Measurements from ENCODE around the gene ADAMTS17. TPM values are rescaled to one million over a fixed set of nuclear protein-coding genes. Genes with fewer than 3 reads are reported as not detected.

Gene ADAMTS17
- total and polyA plus RNA-seq, 9 of the 15 experiments (the other 6 are each of a cell fraction or from before 2014, with no cell fraction given) = 0.01 to 0.14 (median 0.07) TPM; not detected in 6

DNA sequence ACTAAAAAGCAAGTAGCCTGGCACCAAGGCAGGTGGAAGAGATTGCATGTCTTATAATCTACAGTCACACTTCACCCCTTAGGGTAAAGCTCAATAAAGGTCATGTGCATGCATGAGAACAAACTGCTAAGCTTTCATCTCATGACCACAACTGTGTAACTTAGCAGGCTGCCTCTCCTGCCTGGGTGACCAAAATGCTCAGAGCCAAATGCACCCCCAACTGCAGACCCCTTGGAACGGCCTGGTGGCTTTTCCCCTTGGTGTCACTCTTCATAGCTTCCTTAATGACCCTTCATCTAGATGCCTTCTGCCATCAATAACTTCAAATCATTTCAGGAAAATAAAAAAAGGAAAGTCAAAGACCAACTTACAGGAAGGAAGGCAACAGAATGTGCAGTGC, 88.1 kb downstream of the ADAMTS17 start:
- DNase-seq (ENCODE audit: extremely low read depth in 1 of 4, low spot score in 3 of 4) (no peak), ATAC-seq (no peak), FAIRE-seq (no peak)
- in situ Hi-C loops (cut with MboI) = no loop called here
- Histone ChIP-seq H3K27me3 (ENCODE audit: control insufficient read depth in 2 of 2, insufficient read depth in 2 of 2, low read length in 2 of 2) (no peaks in the 10 kb centered on the region; a peak in 1 of 5 replicates), H3K4me1 (replicated peaks in 1 of 2; ENCODE audit: control insufficient read depth in 2 of 2, insufficient read depth in 2 of 2, low read length in 2 of 2) (peaks cover 0 to 3% of the 10 kb centered on the region in 2 experiments; a peak in 1 of 5 replicates), H3K9ac (ENCODE audit: insufficient read depth in 1 of 2, low read depth in 2 of 2, low read length in 2 of 2) (no peak overlapping the region), H3K4me3 (no peak overlapping the region), H3K9me1 (ENCODE audit: control insufficient read depth, insufficient read depth, low read length) (no peaks in the 10 kb centered on the region), H2AFZ (ENCODE audit: low read depth, low read length) (no peak overlapping the region), H3K27ac (ENCODE audit: extremely low read depth, low read depth, low read length) (no peak overlapping the region), H3K4me2 (ENCODE audit: insufficient read depth, low read length) (no peak overlapping the region), H3K79me2 (ENCODE audit: control insufficient read depth, insufficient read depth, low read length) (no peaks in the 10 kb centered on the region), H4K20me1 (replicated peaks; ENCODE audit: control insufficient read depth, insufficient read depth, low read length) (no peaks in the 10 kb centered on the region), H3K36me3 (ENCODE audit: control insufficient read depth, insufficient read depth, low read length) (no peaks in the 10 kb centered on the region), H3K9me3 (replicated peaks; ENCODE audit: control insufficient read depth, insufficient read depth, low read depth, low read length) (no peaks in the 10 kb centered on the region)
- POLR2A ChIA-PET = no interaction called here
- CTCF ChIA-PET (ENCODE audit: low intra/inter-chr PET ratio) = no interaction called here
- BruUV-seq (replicated peaks) = no TSS peak
- 0% methylated on average over 1 of the region's 1 CpG for WGBS (ENCODE audit: insufficient coverage, low coverage, missing lambda C conversion rate)
- intact Hi-C loops (cut with micrococcal nuclease) = no loop called here
- TF ChIP-seq ZBTB17 (CRISPR knock-in tag; IDR thresholded peaks at IDR 0.05) (no peak), GATAD2B (IDR thresholded peaks at IDR 0.05; ENCODE audit: borderline replicate concordance) (no peak), RAD51 (IDR thresholded peaks at IDR 0.05; ENCODE audit: borderline replicate concordance, low read depth) (no peak), ZNF143 (CRISPR knock-in tag; IDR thresholded peaks at IDR 0.05) (no peak), ZNF592 (IDR thresholded peaks at IDR 0.05) (no peak), GTF3C2 (IDR thresholded peaks at IDR 0.05; ENCODE audit: borderline replicate concordance, extremely low read depth, insufficient read length) (no peak), HNRNPK (IDR thresholded peaks at IDR 0.05; ENCODE audit: low read depth, low read length, poor library complexity, severe bottlenecking) (peak; percentile 0)
- TF ChIP-seq, protein P1, sequence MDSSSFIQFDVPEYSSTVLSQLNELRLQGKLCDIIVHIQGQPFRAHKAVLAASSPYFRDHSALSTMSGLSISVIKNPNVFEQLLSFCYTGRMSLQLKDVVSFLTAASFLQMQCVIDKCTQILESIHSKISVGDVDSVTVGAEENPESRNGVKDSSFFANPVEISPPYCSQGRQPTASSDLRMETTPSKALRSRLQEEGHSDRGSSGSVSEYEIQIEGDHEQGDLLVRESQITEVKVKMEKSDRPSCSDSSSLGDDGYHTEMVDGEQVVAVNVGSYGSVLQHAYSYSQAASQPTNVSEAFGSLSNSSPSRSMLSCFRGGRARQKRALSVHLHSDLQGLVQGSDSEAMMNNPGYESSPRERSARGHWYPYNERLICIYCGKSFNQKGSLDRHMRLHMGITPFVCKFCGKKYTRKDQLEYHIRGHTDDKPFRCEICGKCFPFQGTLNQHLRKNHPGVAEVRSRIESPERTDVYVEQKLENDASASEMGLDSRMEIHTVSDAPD (CRISPR knock-in tag; IDR thresholded peaks at IDR 0.05) = no peak
- TF ChIP-seq, protein P2, sequence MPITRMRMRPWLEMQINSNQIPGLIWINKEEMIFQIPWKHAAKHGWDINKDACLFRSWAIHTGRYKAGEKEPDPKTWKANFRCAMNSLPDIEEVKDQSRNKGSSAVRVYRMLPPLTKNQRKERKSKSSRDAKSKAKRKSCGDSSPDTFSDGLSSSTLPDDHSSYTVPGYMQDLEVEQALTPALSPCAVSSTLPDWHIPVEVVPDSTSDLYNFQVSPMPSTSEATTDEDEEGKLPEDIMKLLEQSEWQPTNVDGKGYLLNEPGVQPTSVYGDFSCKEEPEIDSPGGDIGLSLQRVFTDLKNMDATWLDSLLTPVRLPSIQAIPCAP (CRISPR knock-in tag; IDR thresholded peaks at IDR 0.05; ENCODE audit: borderline replicate concordance) = no peak
